Muscle layer of colon (tissue), 2 donors: ENCODE data around the gene SLC30A7.
A peak's percentile ranks its signal among the peaks of the same experiment; 100 is the strongest.
"Not testable (repeated sequence)": the region's sequence is repeated elsewhere in the genome, so short reads cannot be mapped to it uniquely, and the experiment has no call there.

Experiments used
- H3K27ac ChIP-seq: one replicate; pipeline ENCODE4 v1.7.0; 2013; ENCODE audit warnings: low read depth, mild to moderate bottlenecking, low read length, moderate library complexity
- H3K27me3 ChIP-seq, 2 donors: one replicate each; pipeline ENCODE4 v1.7.0; 2013; ENCODE audit warnings: low read length in 2 of 2, mild to moderate bottlenecking in 2 of 2; ENCODE audit not compliant: insufficient read depth in 2 of 2, control insufficient read depth in 1 of 2
- H3K36me3 ChIP-seq: one replicate; pipeline ENCODE4 v1.7.0; 2013; ENCODE audit warnings: mild to moderate bottlenecking, low read length; ENCODE audit not compliant: insufficient read depth
- H3K4me1 ChIP-seq: one replicate; pipeline ENCODE4 v1.7.0; 2013; ENCODE audit warnings: mild to moderate bottlenecking, low read length; ENCODE audit not compliant: insufficient read depth
- H3K4me3 ChIP-seq, 2 donors: one replicate each; pipeline ENCODE4 v1.7.0; 2013; ENCODE audit warnings: low read length in 2 of 2, low read depth in 1 of 2, mild to moderate bottlenecking in 1 of 2, moderate library complexity in 1 of 2
- H3K9ac ChIP-seq: one replicate; pipeline ENCODE4 v1.7.0; 2013; ENCODE audit warnings: low read length
- H3K9me3 ChIP-seq: one replicate; pipeline ENCODE4 v1.7.0; 2013; ENCODE audit warnings: mild to moderate bottlenecking, low read length
- donor health status: abdominal sarcoma.
- donor health status: Adenocarcinoma of cecum.

Gene SLC30A7

DNA sequence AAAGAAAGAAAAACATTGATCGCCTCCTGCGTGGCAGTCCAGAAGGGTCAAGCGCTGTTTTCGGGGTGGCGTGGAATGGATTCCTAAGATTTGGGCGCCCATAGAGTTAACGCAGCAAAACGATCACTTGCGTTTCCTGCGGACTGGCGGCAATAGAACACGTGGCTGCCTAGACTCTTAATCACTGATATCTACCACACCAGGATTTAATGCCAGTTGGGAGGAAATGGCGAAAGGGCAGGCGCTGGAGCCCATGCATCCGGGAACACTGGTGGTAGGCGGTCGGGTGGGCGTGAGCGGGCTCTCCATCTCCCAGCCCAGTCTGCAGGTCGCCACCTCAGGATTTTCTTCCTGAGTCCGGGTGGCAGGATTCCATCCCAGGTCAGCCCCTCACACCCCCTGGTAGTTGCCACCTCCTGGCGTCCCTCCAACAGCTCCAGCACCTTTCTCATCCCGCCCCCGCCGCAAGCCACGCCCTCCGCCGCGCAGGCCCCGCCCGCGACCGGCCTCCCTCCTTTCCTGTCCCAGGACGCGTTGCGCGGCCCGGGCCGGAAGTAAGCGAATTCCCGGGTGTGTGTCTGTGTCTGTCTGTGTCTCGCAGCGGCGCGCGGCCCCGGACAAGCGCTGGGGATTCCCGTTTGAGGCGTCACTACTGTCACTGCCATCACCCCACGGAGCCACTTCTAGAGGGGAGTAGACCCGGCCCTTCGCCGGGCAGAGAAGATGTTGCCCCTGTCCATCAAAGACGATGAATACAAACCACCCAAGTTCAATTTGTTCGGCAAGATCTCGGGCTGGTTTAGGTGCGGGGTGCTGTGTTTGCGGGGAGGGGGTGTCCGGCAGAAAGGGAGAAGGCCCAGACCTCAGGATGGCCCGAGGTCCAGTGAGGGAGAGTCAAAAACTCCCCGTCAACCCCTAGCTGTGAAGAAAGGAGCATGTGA, at the start of gene SLC30A7:
Gene SLC30A7 (plus strand): TSS at position 551 of the 941 bp plus-strand sequence. CDS start 173 bp downstream, at position 724.
- peak within 1 kb of the TSS; percentile 100 for H3K9ac ChIP-seq

GRCh38 chr1:100847361-100848082, 48.4 kb upstream of the SLC30A7 start:
- no peaks in the 10 kb centered on the region for H3K36me3 ChIP-seq
- H3K4me1 ChIP-seq, result peaks cover 5% of the 10 kb centered on the region
- H3K4me3 ChIP-seq, result peak overlapping the region in 1 of 2 donors; percentile 17
- no peaks in the 10 kb centered on the region for H3K9me3 ChIP-seq
- H3K27me3 ChIP-seq, result no peaks in the 10 kb centered on the region
- no peak overlapping the region for H3K9ac ChIP-seq
- no peak overlapping the region for H3K27ac ChIP-seq

More for the DNA sequence above, at the start of gene SLC30A7:
- Histone ChIP-seq H3K9me3 (no peaks in the 10 kb centered on the region), H3K4me1 (peaks cover 26% of the 10 kb centered on the region), H3K36me3 (peaks cover 14% of the 10 kb centered on the region), H3K27ac (peak within 1 kb of the TSS; percentile 96), H3K4me3 (peak within 1 kb of the TSS; percentile 93 to 95), H3K27me3 (no peaks in the 10 kb centered on the region)

GRCh38 chr1:100851726-100852125, 44.2 kb upstream of the SLC30A7 start:
- Histone ChIP-seq H3K4me1 (peaks cover 5% of the 10 kb centered on the region), H3K9me3 (no peaks in the 10 kb centered on the region), H3K27ac (no peak overlapping the region)

DNA sequence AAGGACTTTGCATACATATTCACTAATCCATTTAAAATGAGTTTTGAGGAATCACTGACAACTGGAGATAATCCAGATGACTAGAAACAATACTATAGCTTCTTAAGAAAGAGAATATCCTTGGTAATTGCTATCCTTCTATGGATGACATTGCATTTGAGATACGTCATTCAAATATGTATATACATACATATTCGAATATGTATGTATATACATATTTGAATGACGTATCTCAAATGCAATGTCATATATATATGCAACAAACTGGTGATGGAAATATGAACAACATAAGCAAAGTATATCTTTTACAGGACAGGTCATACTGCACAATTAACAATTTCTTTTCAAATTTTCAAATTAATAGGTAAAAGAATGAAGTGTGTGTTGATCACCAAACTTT, 42.9 kb upstream of the SLC30A7 start:
- H3K9ac ChIP-seq, result no peak overlapping the region
- no peaks in the 10 kb centered on the region for H3K27me3 ChIP-seq
- no peaks in the 10 kb centered on the region for H3K36me3 ChIP-seq
- no peaks in the 10 kb centered on the region for H3K9me3 ChIP-seq
- no peak overlapping the region for H3K4me3 ChIP-seq
- no peak overlapping the region for H3K27ac ChIP-seq
- peaks cover 3% of the 10 kb centered on the region for H3K4me1 ChIP-seq

More at GRCh38 chr1:100851726-100852125, 44.2 kb upstream of the SLC30A7 start:
- Histone ChIP-seq H3K4me3 (no peak overlapping the region), H3K9ac (no peak overlapping the region), H3K27me3 (no peaks in the 10 kb centered on the region), H3K36me3 (no peaks in the 10 kb centered on the region)

DNA sequence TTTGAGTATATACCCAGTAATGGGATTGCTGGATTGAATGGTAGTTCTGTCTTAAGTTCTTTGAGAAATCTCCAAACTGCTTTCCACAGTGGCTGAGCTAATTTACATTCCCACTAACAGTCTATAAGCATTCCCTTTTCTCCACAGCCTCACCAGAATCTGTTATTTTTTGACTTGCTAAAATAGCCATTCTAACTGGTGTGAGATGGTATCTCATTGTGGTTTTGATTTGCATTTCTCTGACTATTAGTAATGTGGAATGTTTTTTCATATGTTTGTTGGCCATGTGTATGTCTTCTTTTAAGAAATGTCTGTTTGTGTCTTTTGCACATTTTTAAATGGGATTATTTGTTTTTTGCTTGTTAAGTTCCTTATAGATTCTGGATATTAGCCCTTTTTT, 40.8 kb upstream of the SLC30A7 start:
- H3K36me3 ChIP-seq, H3K27me3 ChIP-seq, H3K4me3 ChIP-seq, H3K9ac ChIP-seq, H3K4me1 ChIP-seq, H3K27ac ChIP-seq, H3K9me3 ChIP-seq: not testable (repeated sequence)

DNA sequence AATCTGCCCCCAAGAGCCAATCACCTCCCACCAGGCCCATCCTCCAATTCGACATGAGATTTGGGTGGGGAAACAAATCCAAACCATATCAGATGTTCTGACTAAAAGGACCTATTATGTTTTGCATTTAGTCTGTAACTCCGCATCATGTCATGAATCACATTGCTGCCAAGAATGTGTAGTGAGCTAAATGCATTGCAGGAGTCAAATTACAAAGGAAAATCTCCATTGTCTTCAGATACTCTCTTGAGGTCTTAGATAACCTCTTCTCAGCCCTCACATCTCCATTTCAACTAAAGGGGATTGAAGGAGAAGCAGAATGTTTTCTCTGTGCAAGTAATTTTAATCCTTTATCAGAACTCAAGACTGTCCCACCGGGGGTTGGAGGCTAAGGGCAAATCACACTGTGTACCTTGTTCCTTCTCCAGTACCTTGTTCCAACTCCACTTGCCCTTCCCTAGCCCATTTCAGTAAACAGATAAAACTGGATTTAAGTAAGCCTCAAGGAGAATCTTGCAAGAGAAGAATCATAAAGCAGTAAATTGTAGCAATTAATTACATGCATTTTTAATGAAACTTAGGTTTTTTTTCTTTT, 35.4 kb upstream of the SLC30A7 start:
- H3K9me3 ChIP-seq, result no peaks in the 10 kb centered on the region
- H3K4me3 ChIP-seq, result no peak overlapping the region
- no peaks in the 10 kb centered on the region for H3K27me3 ChIP-seq
- H3K36me3 ChIP-seq, result no peaks in the 10 kb centered on the region
- H3K9ac ChIP-seq, result no peak overlapping the region
- no peak overlapping the region for H3K27ac ChIP-seq
- no peaks in the 10 kb centered on the region for H3K4me1 ChIP-seq

DNA sequence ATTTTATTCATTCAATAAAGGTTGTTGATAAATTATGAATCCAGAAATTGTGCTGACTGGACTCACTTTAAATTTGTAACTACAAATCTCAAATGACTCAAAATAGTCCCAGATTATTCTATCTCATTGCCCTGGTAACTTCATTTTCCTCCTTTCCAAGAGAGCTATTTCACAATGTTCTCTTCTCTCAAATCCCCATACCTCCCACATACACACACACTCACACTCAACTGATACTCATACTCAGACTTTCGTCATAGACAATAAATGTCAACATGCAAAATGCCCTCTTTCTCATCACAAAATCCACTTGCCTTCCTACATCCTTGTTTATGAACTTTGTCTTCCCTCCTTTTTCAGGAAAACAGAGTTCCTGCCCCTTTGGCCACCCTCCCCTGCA, 34.5 kb upstream of the SLC30A7 start:
- Histone ChIP-seq H3K27ac (no peak overlapping the region), H3K9ac (no peak overlapping the region), H3K36me3 (no peaks in the 10 kb centered on the region), H3K9me3 (no peaks in the 10 kb centered on the region), H3K4me1 (no peaks in the 10 kb centered on the region), H3K27me3 (no peaks in the 10 kb centered on the region), H3K4me3 (no peak overlapping the region)

GRCh38 chr1:100862591-100862990, 33.3 kb upstream of the SLC30A7 start:
- Histone ChIP-seq H3K27ac (no peak overlapping the region), H3K4me3 (no peak overlapping the region), H3K9ac (no peak overlapping the region), H3K4me1 (no peaks in the 10 kb centered on the region), H3K9me3 (no peaks in the 10 kb centered on the region), H3K36me3 (no peaks in the 10 kb centered on the region), H3K27me3 (no peaks in the 10 kb centered on the region)

- H3K9ac ChIP-seq, result no peak overlapping the region
- H3K4me3 ChIP-seq, result no peak overlapping the region
These were observed 29.6 kb upstream of the SLC30A7 start for GRCh38 chr1:100866041-100866900.

GRCh38 chr1:100866901-100867206, 29.0 kb upstream of the SLC30A7 start:
- no peaks in the 10 kb centered on the region for H3K36me3 ChIP-seq
- no peak overlapping the region for H3K27ac ChIP-seq
- no peaks in the 10 kb centered on the region for H3K27me3 ChIP-seq
- H3K9ac ChIP-seq, result no peak overlapping the region
- peaks cover 3% of the 10 kb centered on the region for H3K4me1 ChIP-seq
- no peaks in the 10 kb centered on the region for H3K9me3 ChIP-seq
- no peak overlapping the region for H3K4me3 ChIP-seq

More at GRCh38 chr1:100866041-100866900, 29.6 kb upstream of the SLC30A7 start:
- Histone ChIP-seq H3K27ac (no peak overlapping the region), H3K9me3 (no peaks in the 10 kb centered on the region), H3K36me3 (no peaks in the 10 kb centered on the region), H3K4me1 (peaks cover 3% of the 10 kb centered on the region), H3K27me3 (no peaks in the 10 kb centered on the region)
